ENCODE results near the gene DNAJB13.

The DNAJB13 gene

GRCh38 chr11:73990730-73991129 lies 39.9 kb downstream of the DNAJB13 start:
- no peaks in the 10 kb centered on the region for H3K27me3 ChIP-seq (ENCODE audit: insufficient read depth, poor library complexity, severe bottlenecking)
- H3K27ac ChIP-seq (replicated peaks), result no peak overlapping the region
- DNase-seq (ENCODE audit: low read depth in 1 of 2, low spot score in 1 of 2), result no peak
- no peak overlapping the region for H3K4me3 ChIP-seq (replicated peaks; ENCODE audit: insufficient read depth, low read length)
- TF ChIP-seq CTCF (IDR thresholded peaks at IDR 0.05; ENCODE audit: insufficient read depth, low read length), result no peak
- no peak for TF ChIP-seq POLR2AphosphoS5 (IDR thresholded peaks at IDR 0.05; ENCODE audit: low read depth)
- TF ChIP-seq GABPA (IDR thresholded peaks at IDR 0.05; ENCODE audit: low read depth), result no peak
- no peak for TF ChIP-seq SPI1 (IDR thresholded peaks at IDR 0.05; ENCODE audit: borderline replicate concordance, low read depth)
- no peak for TF ChIP-seq REST (IDR thresholded peaks at IDR 0.05; ENCODE audit: insufficient replicate concordance, low read depth)

- Histone ChIP-seq H3K27me3 (ENCODE audit: insufficient read depth, poor library complexity, severe bottlenecking) (no peaks in the 10 kb centered on the region), H3K27ac (replicated peaks) (no peak overlapping the region), H3K4me3 (replicated peaks; ENCODE audit: insufficient read depth, low read length) (no peak overlapping the region)
- no peak for DNase-seq (ENCODE audit: low read depth in 1 of 2, low spot score in 1 of 2)
- no peak for TF ChIP-seq SPI1 (IDR thresholded peaks at IDR 0.05; ENCODE audit: borderline replicate concordance, low read depth)
- TF ChIP-seq POLR2AphosphoS5 (IDR thresholded peaks at IDR 0.05; ENCODE audit: low read depth), result no peak
- TF ChIP-seq REST (IDR thresholded peaks at IDR 0.05; ENCODE audit: insufficient replicate concordance, low read depth), result no peak
- no peak for TF ChIP-seq GABPA (IDR thresholded peaks at IDR 0.05; ENCODE audit: low read depth)
- no peak for TF ChIP-seq CTCF (IDR thresholded peaks at IDR 0.05; ENCODE audit: insufficient read depth, low read length)
Observed at GRCh38 chr11:73991471-73992006, 40.7 kb downstream of the DNAJB13 start.

GRCh38 chr11:73995247-73995646 lies 44.4 kb downstream of the DNAJB13 start:
- Histone ChIP-seq H3K4me3 (replicated peaks; ENCODE audit: insufficient read depth, low read length) (no peak overlapping the region), H3K27me3 (ENCODE audit: insufficient read depth, poor library complexity, severe bottlenecking) (no peaks in the 10 kb centered on the region), H3K27ac (replicated peaks) (peak overlapping the region; percentile 77)
- DNase-seq (ENCODE audit: low read depth in 1 of 2, low spot score in 1 of 2), result peak; percentile 23 to 56
- TF ChIP-seq GABPA (IDR thresholded peaks at IDR 0.05; ENCODE audit: low read depth) (no peak), SPI1 (IDR thresholded peaks at IDR 0.05; ENCODE audit: borderline replicate concordance, low read depth) (peak; percentile 41; the same call in 1 of the 2 replicates)

GRCh38 chr11:73995731-73996130 lies 44.9 kb downstream of the DNAJB13 start:
- H3K27ac ChIP-seq (replicated peaks), result peak overlapping the region; percentile 77

More at GRCh38 chr11:73995731-73996130, 44.9 kb downstream of the DNAJB13 start:
- Histone ChIP-seq H3K27me3 (ENCODE audit: insufficient read depth, poor library complexity, severe bottlenecking) (no peaks in the 10 kb centered on the region), H3K4me3 (replicated peaks; ENCODE audit: insufficient read depth, low read length) (no peak overlapping the region)
- no peak for DNase-seq (ENCODE audit: low read depth in 1 of 2, low spot score in 1 of 2)
- no peak for TF ChIP-seq POLR2AphosphoS5 (IDR thresholded peaks at IDR 0.05; ENCODE audit: low read depth)
- no peak for TF ChIP-seq GABPA (IDR thresholded peaks at IDR 0.05; ENCODE audit: low read depth)
- no peak for TF ChIP-seq CTCF (IDR thresholded peaks at IDR 0.05; ENCODE audit: insufficient read depth, low read length)
- no peak for TF ChIP-seq REST (IDR thresholded peaks at IDR 0.05; ENCODE audit: insufficient replicate concordance, low read depth)
- TF ChIP-seq SPI1 (IDR thresholded peaks at IDR 0.05; ENCODE audit: borderline replicate concordance, low read depth), result no peak

Data from HL-60 (cell line).